GM18519 (cell line): ENCODE data around the gene VPS50.

Source experiments
- ATAC-seq: cut with Tn5 transposase; IDR thresholded peaks from one replicate; pipeline ENCODE4 v1.9.1; 2021; ENCODE audit warnings: mild to moderate bottlenecking, moderate library complexity; ENCODE audit not compliant: unreplicated experiment, low FRiP score

The VPS50 gene

GRCh38 chr7:93231799-93232672 is at the start of gene VPS50:
Gene VPS50 (plus strand): TSS chr7:93232366. CDS start chr7:93232468, 102 bp downstream.
- peak; percentile 98 for ATAC-seq

- no peak for ATAC-seq
Observed at GRCh38 chr7:93185303-93186027, 46.7 kb upstream of the VPS50 start.

- no peak for ATAC-seq
Observed at GRCh38 chr7:93188870-93189634, 43.1 kb upstream of the VPS50 start.

- no peak for ATAC-seq
Observed at GRCh38 chr7:93194386-93194785, 37.8 kb upstream of the VPS50 start.

- ATAC-seq: no peak
Observed at GRCh38 chr7:93196336-93196735, 35.8 kb upstream of the VPS50 start.

- ATAC-seq: no peak
Observed at GRCh38 chr7:93198472-93198871, 33.7 kb upstream of the VPS50 start.

- no peak for ATAC-seq
Observed at GRCh38 chr7:93202594-93203250, 29.4 kb upstream of the VPS50 start.

GRCh38 chr7:93203496-93203895 is 28.7 kb upstream of the VPS50 start:
- no peak for ATAC-seq

- no peak for ATAC-seq
Observed at GRCh38 chr7:93205046-93205445, 27.1 kb upstream of the VPS50 start.

- no peak for ATAC-seq
Observed at GRCh38 chr7:93211228-93211818, 20.8 kb upstream of the VPS50 start.

GRCh38 chr7:93212881-93213280 is 19.3 kb upstream of the VPS50 start:
- ATAC-seq: no peak

GRCh38 chr7:93218997-93219827 is 13.0 kb upstream of the VPS50 start:
- ATAC-seq: no peak

- ATAC-seq: no peak
Observed at GRCh38 chr7:93219868-93220267, 12.3 kb upstream of the VPS50 start.

GRCh38 chr7:93226310-93226709 is 5.9 kb upstream of the VPS50 start, which contains the start of gene HEPACAM2:
Gene HEPACAM2 (minus strand): TSS chr7:93226469.
- no peak for ATAC-seq

GRCh38 chr7:93228302-93228701 is 3.9 kb upstream of the VPS50 start:
- ATAC-seq: peak; percentile 24

- ATAC-seq: no peak
Observed at GRCh38 chr7:93231259-93231658, 907 bp upstream of the VPS50 start.

GRCh38 chr7:93232673-93233018 is 480 bp downstream of the VPS50 start:
- ATAC-seq: no peak

GRCh38 chr7:93235541-93235940 is 3.4 kb downstream of the VPS50 start:
- no peak for ATAC-seq

GRCh38 chr7:93238131-93238530 is 6.0 kb downstream of the VPS50 start:
- ATAC-seq: no peak
